K562 (cell line): ENCODE data around the gene SEZ6. TPM values are rescaled to one million over a fixed set of nuclear protein-coding genes. Genes with fewer than 3 reads are reported as not detected.
A peak's percentile ranks its signal among the peaks of the same experiment; 100 is the strongest.

Experiments used
- ATF1 ChIP-seq, 2 experiments: fragments of 450-650 bp in 1 of 2; IDR thresholded peaks; 2 replicates each; pipeline ENCODE4 v1.6.1; 2016; ENCODE audit warnings: missing compliant biosample characterization in 1 of 2, missing genetic modification characterization in 1 of 2
- CEBPG ChIP-seq, 3 experiments: fragments of 200-800 bp in 1 of 3; sonication (Bioruptor generic) in 1 of 3; sonication (generic) in 1 of 3; formaldehyde crosslinking in 1 of 3; IDR thresholded peaks in 2 of 3; conservative IDR thresholded peaks in 1 of 3; 2 replicates each; pipeline versions ENCODE4 v1.6.1 to v1.8.0; 2016 to 2022; ENCODE audit warnings: missing compliant biosample characterization in 2 of 3, missing genetic modification characterization in 2 of 3, mild to moderate bottlenecking in 1 of 3, missing genetic modification reagents in 1 of 3
- ILK ChIP-seq: fragments of 450-650 bp; IDR thresholded peaks from 2 replicates; pipeline ENCODE4 v1.6.1; 2016; ENCODE audit warnings: missing genetic modification characterization, low read depth, mild to moderate bottlenecking, missing compliant biosample characterization, moderate library complexity, borderline replicate concordance
- OTX1 ChIP-seq: fragments of 450-650 bp; formaldehyde crosslinking; IDR thresholded peaks from 2 replicates; pipeline ENCODE4 v1.4.0; 2022; ENCODE audit warnings: mild to moderate bottlenecking
- TAL1 ChIP-seq: fragments of 450-650 bp; IDR thresholded peaks from 2 replicates; pipeline ENCODE4 v1.6.1; 2016; ENCODE audit warnings: mild to moderate bottlenecking
- ZNF316 ChIP-seq: fragments of 450-650 bp; IDR thresholded peaks from 2 replicates; pipeline ENCODE4 v1.6.1; 2016
- ZNF583 ChIP-seq: fragments of 250-450 bp; sonication (Bioruptor Pico); IDR thresholded peaks from 2 replicates; pipeline ENCODE4 v1.4.0; 2020
- polyA plus RNA-seq, 8 experiments: library from polyadenylated mRNA; depleted of rRNA in 4 of 8; stranded (reverse) in 5 of 8; unstranded in 3 of 8; fragments of >200 nt; fragmentation: Nextera tagmentation in 2 of 8; fragmentation: Illumina TruSeq in 1 of 8; extraction: Ambion mirVana in 2 of 8; extraction: Trizol in 1 of 8; gene quantifications; 2 replicates each; pipeline versions ENCODE4 v1.2.1 to v1.2.3, GENCODE V29; 2011 to 2014; ENCODE audit warnings: inconsistent platforms in 1 of 8, missing spikeins in 1 of 8
- total RNA-seq, 7 experiments: library from RNA; depleted of rRNA in 6 of 7; stranded (reverse); fragments of >200 nt in 6 of 7; fragmentation: Illumina TruSeq in 2 of 7; extraction: Trizol in 2 of 7; gene quantifications; 2 replicates each; pipeline versions ENCODE4 v1.2.1 to v1.2.3, GENCODE V29; 2011 to 2021; ENCODE audit warnings: low replicate concordance in 1 of 7
- TF ChIP-seq, protein P1 (sequence below), 2 experiments: fragments of 450-650 bp; IDR thresholded peaks; 2 replicates each; pipeline ENCODE4 v1.6.1; 2016; ENCODE audit warnings: mild to moderate bottlenecking in 2 of 2, borderline replicate concordance in 1 of 2, low read depth in 1 of 2, moderate library complexity in 1 of 2
- TF ChIP-seq, protein P2 (sequence below): sonication (generic); formaldehyde crosslinking; IDR thresholded peaks from 2 replicates; pipeline ENCODE4 v1.8.0; 2022; ENCODE audit warnings: mild to moderate bottlenecking, missing genetic modification reagents, borderline replicate concordance
- TF ChIP-seq, protein P3 (sequence below): IDR thresholded peaks from 2 replicates; pipeline ENCODE4 v1.6.1; 2011; ENCODE audit warnings: borderline replicate concordance, low read depth, mild to moderate bottlenecking, moderate library complexity, low read length; ENCODE audit not compliant: insufficient read depth, poor library complexity, severe bottlenecking

Gene SEZ6
- total and polyA plus RNA-seq, 9 of the 15 experiments (the other 6 are each of a cell fraction or from before 2014, with no cell fraction given) = not detected

DNA sequence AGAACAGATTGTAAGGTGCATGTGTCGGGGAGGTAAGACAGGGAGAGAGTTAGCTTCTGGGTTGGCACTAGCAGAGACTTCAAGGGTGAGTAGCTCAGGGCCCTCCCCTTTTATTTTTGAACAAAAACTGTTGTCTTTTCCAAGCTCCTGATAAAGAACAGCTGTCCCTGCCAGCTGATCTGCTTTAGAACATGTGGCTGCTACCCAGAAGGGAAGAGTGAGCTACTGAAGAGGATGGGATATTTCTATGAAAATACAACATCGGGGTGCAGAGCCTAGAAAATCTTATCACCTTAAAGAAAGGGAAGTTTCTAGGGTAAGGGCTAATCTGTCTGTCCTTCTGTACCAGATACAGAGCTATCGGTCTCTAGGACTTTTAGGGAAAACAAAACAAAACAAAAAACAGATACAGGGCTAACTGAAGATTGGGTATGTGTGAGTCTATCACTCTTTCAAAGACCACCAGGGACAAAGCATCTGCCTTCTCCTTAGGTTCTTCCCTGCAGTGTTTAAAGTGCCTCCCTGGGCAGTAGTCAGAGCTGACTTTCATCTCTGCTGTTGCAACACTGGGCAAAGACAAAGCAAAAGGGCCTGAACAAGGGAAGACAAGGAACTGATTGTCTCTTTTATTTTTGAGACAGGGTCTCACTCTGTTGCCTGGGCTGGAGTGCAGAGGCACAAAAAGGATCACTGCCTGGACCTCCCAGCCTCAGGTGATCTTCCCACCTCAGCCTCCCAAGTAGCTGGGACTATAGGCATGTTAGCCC, 97.9 kb downstream of the SEZ6 start (continued):
- TF ChIP-seq ILK (tag) (no peak), ZNF583 (CRISPR knock-in tag) (no peak), ATF1 (CRISPR knock-in tag; IDR thresholded peaks at IDR 0.05) (no peak), ATF1 (tag; IDR thresholded peaks at IDR 0.05) (no peak), CEBPG (CRISPR knock-in tag; IDR thresholded peaks at IDR 0.05) (peak; percentile 38; the same call in 1 of the 2 replicates), CEBPG (tag; conservative IDR thresholded peaks at IDR 0.05 in 1 of 2, IDR thresholded peaks at IDR 0.05 in 1 of 2) (no peak), ZNF316 (no peak), OTX1 (CRISPR knock-in tag) (no peak), TAL1 (peak; percentile 38)
- TF ChIP-seq, protein P1, sequence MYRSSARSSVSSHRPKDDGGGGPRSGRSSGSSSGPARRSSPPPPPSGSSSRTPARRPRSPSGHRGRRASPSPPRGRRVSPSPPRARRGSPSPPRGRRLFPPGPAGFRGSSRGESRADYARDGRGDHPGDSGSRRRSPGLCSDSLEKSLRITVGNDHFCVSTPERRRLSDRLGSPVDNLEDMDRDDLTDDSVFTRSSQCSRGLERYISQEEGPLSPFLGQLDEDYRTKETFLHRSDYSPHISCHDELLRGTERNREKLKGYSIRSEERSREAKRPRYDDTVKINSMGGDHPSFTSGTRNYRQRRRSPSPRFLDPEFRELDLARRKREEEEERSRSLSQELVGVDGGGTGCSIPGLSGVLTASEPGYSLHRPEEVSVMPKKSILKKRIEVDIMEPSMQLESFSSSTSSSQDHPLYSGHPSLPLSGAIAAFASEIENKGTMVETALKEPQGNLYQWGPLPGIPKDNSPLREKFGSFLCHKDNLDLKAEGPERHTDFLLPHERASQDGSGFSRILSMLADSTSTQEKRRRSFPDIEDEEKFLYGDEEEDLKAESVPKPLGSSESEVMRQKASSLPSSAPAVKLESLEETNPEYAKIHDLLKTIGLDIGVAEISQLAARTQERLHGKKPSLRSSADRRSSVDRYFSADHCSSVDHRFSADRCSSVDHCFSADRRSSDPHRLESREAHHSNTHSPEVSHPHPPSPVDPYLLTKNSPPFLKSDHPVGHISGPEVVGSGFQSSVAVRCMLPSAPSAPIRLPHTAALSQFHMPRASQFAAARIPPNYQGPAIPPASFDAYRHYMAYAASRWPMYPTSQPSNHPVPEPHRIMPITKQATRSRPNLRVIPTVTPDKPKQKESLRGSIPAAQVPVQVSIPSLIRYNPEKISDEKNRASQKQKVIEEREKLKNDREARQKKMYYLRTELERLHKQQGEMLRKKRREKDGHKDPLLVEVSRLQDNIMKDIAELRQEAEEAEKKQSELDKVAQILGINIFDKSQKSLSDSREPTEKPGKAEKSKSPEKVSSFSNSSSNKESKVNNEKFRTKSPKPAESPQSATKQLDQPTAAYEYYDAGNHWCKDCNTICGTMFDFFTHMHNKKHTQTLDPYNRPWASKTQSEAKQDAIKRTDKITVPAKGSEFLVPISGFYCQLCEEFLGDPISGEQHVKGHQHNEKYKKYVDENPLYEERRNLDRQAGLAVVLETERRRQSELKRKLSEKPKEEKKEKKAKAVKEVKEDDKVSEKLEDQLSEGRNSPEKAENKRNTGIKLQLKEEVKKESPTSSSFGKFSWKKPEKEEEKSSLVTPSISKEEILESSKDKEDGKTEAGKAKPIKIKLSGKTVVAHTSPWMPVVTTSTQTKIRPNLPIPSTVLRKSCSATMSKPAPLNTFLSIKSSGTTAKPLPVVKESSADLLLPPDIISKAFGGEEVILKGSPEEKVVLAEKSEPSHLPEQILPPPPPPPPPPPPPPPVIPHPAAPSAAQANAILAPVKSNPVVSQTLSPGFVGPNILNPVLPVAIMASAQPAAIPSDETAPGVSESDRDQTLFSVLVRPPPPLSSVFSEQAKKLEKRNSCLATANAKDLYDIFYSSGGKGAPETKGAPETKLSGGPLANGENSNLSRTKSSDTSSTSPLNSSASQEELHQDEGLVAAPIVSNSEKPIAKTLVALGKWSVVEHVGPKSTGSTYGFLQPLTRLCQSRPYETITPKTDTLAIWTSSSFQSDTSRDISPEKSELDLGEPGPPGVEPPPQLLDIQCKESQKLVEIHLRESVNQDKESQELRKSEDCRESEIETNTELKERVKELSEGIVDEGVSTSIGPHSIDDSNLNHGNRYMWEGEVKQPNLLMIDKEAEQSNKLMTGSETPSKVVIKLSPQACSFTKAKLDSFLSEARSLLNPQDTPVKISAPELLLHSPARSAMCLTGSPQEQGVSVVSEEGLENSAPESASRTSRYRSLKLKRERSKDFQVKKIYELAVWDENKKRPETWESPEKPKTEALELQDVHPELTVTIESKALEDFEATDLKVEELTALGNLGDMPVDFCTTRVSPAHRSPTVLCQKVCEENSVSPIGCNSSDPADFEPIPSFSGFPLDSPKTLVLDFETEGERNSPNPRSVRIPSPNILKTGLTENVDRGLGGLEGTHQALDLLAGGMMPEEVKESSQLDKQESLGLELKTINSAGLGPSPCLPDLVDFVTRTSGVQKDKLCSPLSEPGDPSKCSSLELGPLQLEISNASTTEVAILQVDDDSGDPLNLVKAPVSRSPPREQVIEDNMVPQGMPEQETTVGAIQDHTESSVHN (IDR thresholded peaks at IDR 0.05; ENCODE audit: borderline replicate concordance in 1 of 2, low read depth in 1 of 2) = peak in 1 of 2 experiments; percentile 84; a peak in 2 of 4 replicates
- TF ChIP-seq, protein P2, sequence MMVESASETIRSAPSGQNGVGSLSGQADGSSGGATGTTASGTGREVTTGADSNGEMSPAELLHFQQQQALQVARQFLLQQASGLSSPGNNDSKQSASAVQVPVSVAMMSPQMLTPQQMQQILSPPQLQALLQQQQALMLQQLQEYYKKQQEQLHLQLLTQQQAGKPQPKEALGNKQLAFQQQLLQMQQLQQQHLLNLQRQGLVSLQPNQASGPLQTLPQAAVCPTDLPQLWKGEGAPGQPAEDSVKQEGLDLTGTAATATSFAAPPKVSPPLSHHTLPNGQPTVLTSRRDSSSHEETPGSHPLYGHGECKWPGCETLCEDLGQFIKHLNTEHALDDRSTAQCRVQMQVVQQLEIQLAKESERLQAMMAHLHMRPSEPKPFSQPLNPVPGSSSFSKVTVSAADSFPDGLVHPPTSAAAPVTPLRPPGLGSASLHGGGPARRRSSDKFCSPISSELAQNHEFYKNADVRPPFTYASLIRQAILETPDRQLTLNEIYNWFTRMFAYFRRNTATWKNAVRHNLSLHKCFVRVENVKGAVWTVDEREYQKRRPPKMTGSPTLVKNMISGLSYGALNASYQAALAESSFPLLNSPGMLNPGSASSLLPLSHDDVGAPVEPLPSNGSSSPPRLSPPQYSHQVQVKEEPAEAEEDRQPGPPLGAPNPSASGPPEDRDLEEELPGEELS (CRISPR knock-in tag) = no peak
- TF ChIP-seq, protein P3, sequence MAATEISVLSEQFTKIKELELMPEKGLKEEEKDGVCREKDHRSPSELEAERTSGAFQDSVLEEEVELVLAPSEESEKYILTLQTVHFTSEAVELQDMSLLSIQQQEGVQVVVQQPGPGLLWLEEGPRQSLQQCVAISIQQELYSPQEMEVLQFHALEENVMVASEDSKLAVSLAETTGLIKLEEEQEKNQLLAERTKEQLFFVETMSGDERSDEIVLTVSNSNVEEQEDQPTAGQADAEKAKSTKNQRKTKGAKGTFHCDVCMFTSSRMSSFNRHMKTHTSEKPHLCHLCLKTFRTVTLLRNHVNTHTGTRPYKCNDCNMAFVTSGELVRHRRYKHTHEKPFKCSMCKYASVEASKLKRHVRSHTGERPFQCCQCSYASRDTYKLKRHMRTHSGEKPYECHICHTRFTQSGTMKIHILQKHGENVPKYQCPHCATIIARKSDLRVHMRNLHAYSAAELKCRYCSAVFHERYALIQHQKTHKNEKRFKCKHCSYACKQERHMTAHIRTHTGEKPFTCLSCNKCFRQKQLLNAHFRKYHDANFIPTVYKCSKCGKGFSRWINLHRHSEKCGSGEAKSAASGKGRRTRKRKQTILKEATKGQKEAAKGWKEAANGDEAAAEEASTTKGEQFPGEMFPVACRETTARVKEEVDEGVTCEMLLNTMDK = no peak
